CD4-positive, alpha-beta T cell treated with Interleukin-6 for 4 hours (primary cell): ENCODE results near the gene FDXACB1.

Source experiments
- DNase-seq: peaks from one replicate; pipeline ENCODE4 v3.0.0-alpha.2; 2020; ENCODE audit warnings: mixed read lengths

The FDXACB1 gene

DNA sequence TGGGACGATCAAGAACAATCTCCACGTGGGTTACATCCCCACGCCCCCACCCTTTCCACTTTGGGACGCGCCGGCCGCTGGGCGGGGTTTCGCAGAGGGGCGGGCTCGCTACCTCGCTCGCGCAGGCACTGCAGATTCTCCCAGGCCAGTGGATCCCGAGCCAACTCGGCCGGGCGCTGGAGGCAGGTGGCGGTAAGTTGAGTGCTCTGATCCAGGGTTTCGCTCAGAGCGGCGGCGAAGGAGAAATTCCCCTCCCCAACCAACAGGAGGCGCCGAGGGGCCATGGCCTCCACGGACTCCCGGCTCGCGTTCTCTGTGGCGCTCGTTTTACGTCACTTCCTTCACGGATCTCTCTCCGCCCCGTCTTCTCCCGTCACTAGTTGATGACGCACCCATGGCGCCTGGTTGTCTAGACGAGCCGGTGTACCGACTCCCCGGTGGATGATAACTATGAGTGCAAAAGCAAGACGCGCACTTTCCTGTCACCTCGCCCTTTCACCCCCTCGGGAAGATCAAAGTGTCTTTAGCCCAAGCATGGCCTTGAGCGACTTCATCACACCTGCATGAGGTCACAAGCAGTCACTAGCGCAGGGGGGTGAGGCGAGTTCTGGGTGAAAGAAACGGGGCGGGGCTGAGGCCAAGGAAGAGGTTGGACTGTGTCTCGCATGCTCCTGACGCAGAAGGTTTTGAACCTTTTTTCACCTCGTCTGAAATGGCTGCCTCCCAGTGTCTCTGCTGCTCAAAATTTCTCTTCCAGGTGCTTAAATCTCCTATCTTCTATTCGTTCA is at the start of gene FDXACB1, which contains the start of gene CFAP68:
TSS of gene FDXACB1 (minus strand) at position 317 of the 788 bp plus-strand sequence. CDS start at position 284, 33 bp downstream.
TSS of gene CFAP68 (plus strand) at position 693 of the 788 bp plus-strand sequence. CDS start at position 713, 20 bp downstream.
- peak; percentile 94 for DNase-seq

DNA sequence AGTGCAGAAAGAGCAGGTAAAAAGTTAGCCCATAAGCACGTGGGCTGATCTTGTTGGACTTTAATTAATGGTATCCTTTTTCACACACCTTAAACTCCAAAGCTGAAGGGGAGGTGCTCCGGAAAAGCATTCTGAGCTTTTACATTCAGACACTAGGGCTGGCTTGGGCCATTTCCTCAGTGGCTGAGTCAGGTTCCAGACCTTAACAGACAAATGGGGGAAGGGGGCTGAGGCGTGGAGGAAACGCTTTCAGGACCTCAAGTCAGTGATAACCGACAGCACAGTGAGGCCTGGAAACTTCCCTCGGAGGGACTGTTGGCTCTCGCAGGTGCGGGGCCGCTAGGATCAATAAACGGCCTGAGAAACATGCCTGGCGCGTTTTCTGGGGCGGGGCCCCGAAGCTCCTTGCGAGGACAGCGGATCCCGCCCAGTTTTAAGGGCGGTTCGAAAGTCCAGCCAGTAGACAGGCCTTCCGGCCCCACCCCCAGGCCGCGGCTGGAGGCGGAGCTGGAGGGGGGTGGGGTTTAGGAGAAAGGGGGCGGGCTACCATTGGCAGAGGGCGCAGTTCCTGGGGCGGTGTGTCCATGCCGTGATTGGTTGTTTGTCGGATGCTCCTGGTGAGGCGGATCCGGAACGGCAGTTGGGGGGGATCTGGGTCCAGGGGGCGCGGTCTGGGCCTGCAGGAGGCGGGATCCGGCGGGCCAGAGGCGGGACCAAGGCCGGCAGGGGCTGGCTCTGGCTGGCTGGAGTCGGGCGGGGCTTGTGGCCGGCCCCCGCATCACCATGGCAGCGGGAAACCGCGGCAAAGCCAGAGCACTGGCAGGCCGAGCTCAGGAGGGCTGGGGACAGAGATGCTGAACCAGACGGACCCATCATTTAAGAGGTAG is 47.8 kb upstream of the FDXACB1 start:
- peak; percentile 95 for DNase-seq

- DNase-seq: no peak
These were observed 47.0 kb upstream of the FDXACB1 start for GRCh38 chr11:111925953-111926352.

- DNase-seq: no peak
These were observed 45.0 kb upstream of the FDXACB1 start for GRCh38 chr11:111923951-111924350.

DNA sequence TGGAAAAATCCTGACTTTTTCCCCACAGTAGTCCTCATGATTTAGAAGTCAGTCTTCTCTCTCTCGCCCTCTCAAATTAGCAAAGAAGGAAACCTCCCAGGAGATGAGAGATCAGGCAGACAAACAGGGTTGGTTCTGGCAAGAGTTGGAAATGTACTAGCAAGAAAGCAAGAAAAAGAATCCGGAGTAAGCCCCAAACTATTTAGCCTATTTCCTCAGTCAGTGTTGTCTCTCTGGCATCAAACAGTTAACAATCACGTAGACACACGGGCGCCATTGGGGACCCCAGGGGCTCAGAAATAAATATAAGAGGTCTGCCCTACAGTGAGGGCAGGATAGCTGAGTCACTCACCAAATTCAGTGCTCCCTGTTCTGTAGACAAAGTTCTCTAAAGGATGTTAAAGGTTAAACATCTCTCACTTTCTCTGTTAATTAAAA is 44.4 kb upstream of the FDXACB1 start:
- no peak for DNase-seq

DNA sequence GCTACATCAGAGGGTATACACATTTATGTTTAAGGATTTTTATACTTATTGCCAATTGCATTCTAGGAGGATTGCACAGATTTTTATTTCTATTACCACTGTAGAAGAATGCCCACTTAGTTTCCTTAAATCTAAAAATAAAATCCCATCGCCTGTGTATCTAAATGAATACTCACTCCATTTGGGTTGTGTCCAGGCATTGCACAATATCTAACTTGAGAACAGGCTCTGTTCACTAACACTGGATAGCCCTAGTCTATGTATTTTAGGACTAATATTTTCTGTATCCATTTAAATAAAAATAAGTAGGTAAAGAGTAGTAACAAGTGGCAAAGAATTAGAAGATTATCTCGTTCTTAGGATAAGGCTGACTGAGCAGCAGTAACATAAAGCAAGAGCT is 43.8 kb upstream of the FDXACB1 start:
- DNase-seq: no peak

DNA sequence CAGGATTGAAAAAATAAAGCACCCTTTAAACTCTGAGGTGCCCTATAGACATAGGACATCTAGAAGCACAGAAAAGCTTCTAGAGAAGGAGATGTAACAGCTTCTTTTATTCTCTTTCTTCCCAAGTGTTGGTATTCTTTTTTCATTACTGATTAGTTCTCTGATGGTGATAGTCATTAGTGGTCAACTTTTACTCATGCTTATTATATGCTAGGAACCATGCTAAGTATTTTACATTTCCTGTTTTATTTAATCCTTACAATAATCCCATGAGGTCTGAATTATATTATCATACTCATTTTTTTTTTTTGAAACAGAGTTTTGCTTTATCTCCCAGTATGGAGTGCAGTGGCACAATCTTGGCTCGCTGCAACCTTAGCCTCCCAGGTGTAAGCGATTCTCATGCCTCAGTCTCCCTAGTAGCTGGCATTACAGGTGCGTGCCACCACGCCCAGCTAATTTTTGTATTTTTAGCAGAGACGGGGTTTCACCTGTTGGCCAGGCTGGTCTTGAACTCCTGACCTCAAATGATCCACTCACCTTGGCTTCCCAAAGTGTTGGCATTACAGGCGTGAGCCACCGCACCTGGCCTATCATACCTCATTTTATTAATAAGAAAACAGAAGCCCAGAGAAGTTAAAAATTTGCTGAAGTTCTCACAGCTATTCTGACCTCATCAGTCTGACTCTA is 42.7 kb upstream of the FDXACB1 start:
- no peak for DNase-seq

DNA sequence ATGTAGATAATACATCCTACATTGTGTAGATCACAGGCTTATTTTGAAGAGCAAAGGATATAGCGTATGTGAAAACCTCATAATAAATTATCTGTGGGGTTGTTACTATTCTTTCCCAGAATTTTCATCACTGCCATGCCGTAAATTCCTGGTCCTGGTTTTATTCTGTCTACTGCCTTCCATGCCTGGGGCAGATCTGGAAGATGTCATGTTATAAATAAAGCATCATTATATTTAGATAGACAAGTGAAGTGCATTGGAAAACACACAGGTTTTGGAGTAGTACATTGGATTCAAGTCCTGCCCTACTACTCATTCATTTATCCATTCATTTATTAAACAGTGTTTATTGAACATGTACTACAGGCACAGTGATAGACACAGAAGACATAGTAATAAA is 41.9 kb upstream of the FDXACB1 start:
- no peak for DNase-seq

DNA sequence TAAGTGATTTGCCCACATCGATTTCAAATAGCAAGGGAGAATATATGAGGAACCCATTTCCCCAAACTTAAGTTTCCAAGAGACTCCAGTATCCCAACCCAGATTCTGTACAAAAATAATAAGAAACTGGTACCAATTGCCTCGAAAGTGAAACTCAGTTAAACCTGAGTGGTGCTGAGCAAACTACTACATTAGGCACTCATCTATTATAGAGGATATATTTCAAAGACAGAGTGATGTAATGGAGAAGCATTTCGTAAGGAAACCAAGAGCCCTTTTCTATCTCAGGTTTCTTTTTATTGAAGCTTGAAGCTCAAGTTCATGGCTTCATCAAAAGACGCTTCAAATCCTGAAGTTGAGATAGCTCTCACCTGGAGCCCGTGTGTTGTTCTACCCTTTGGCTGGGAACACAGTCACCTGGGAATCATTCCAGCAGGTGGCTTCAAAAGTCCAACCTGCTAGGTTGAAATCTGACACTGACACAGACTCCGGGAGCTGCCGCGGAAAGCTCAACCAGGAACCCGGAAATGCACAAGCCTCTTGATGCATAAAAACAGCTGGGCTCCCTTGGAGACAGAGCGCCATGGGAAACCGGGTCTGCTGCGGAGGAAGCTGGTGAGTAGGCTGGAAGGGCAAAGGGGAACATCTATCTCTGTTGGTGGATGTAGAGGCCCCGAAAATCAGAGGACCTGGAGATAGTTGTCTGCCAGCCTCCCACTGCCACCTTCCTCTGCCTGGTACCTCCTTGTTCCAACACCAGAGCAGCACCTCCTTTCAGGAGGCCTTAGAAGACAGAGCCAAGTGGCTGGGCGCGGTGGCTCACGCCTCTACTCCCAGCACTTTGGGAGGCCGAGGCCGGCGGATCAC is 39.7 kb upstream of the FDXACB1 start, which contains the start of gene C11orf52:
TSS of gene C11orf52 (plus strand) at position 524 of the 867 bp plus-strand sequence. CDS start at position 584, 60 bp downstream.
- no peak for DNase-seq

- DNase-seq: no peak
These were observed 38.8 kb upstream of the FDXACB1 start for GRCh38 chr11:111917788-111918187.

- no peak for DNase-seq
These were observed 38.3 kb upstream of the FDXACB1 start for GRCh38 chr11:111917312-111917711.

DNA sequence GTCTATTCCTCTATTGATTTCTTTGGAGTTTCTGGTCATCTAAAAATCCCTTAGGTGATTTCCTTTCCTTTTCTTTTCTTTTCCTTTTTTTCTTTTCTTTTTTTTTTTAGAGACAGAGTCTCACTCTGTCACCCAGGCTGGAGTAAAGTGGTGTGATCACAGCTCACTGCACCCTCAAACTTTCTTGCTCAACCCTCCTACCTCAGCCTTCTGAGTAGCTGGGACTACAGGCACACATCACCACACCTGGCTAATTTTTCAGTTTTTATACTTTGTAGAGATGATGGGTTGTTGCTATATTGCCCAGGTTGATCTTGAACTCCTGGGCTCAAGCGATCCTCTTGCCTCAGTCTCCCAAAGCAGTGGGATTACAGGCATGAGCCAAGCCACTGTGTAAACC is 37.8 kb upstream of the FDXACB1 start:
- DNase-seq: no peak

- DNase-seq: no peak
These were observed 35.0 kb upstream of the FDXACB1 start for GRCh38 chr11:111913997-111914396.

- DNase-seq: no peak
These were observed 34.3 kb upstream of the FDXACB1 start for GRCh38 chr11:111913031-111913861.

DNA sequence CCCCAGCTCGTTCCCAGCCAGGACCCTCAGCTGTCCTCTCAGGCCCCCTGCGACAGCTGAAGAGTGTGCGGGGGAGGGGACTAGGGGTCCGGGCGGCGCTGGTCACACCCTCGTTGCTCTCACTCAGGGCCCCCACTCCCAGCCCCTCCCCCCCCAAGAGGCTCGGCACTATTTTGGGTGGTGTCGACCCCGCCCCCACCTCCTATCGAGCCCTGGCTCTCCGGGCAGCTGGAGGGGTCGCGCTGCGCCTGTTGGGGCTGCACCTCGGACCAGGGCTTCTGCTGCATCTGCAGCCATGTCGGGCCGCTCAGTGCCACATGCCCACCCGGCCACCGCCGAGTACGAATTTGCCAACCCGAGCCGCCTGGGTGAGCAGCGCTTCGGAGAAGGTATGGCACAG is 33.6 kb upstream of the FDXACB1 start, which contains the start of gene HSPB2:
TSS of gene HSPB2 (plus strand) at position 200 of the 400 bp plus-strand sequence. CDS start at position 296, 96 bp downstream.
- DNase-seq: no peak

GRCh38 chr11:111911563-111912401 is 32.8 kb upstream of the FDXACB1 start, which contains the start of gene CRYAB:
TSS of gene CRYAB (minus strand) at chr11:111911770. CDS start at chr11:111911724, 46 bp downstream.
- no peak for DNase-seq

DNA sequence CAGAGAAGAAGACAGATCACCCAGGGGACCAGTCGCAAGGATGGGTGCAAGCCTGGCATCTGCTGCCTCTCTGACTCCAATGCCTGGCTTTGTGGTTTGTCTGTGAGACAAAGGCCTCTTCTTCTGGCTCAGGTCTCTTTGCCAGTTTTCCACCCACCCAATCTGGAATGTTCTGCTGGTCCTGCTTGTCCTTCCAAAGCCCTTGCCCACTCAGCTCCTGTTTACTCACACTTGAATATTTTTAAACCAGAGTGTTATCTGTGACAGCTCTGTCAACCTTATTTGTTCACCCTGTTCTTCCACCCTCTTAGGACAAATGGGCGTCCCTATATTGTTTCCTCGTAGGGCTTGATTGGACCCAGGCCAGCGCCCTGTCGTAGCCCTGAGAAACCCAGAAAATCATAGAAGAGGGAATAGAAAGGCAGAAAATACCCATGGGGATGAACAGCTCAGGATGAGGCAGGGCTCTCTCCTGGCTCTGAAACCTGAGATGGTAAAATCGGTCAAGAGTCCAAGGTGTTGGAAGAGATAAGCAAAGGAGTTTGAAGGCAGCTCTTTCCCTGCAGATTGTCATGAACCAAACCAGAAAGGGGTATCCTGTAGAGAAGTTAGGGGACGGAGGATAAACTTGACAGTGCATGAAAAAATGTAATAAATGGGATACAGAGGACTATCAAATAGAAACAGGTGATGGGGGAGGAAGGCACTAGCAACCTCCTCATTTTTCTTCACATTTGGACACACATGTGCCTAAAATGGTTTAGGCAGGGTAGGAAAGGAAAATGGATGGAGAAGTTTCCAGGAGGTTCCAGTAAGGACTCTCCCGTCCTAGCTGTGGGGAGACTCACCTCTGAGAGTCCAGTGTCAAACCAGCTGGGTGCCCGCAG is 32.0 kb upstream of the FDXACB1 start:
- DNase-seq: no peak

GRCh38 chr11:111909378-111909777 is 30.4 kb upstream of the FDXACB1 start:
- DNase-seq: no peak
